ENCODE results near the gene CCDC50.

- no peak for TF ChIP-seq CTCF (IDR thresholded peaks at IDR 0.05; ENCODE audit: insufficient read depth, low read length, poor library complexity, severe bottlenecking)
- TF ChIP-seq EZH2phosphoT487 (conservative IDR thresholded peaks at IDR 0.05; ENCODE audit: low read length) = no peak
Measured at GRCh38 chr3:191362524-191363090, 33.4 kb downstream of the CCDC50 start.

All from SU-DHL-6 (cell line).